Loucy (cell line): ENCODE data around the gene GMIP.

Source experiments
- H2AFZ ChIP-seq: fragments of 200-600 bp; sonication (generic); 2 replicates; pipeline ENCODE4 v1.6.0; 2016; ENCODE audit warnings: antibody characterized with exemption, mild to moderate bottlenecking, low read length, moderate library complexity
- H3F3A ChIP-seq: fragments of 200-600 bp; 2 replicates; pipeline ENCODE4 v1.6.0; 2016; ENCODE audit warnings: antibody characterized with exemption, low read depth, mild to moderate bottlenecking
- H3K27me3 ChIP-seq: fragments of 200-600 bp; sonication (generic); 2 replicates; pipeline ENCODE4 v1.6.1; 2014; ENCODE audit warnings: low read length, mild to moderate bottlenecking; ENCODE audit not compliant: insufficient read depth, poor library complexity, severe bottlenecking
- H3K36me3 ChIP-seq: fragments of 200-600 bp; sonication (generic); 2 replicates; pipeline ENCODE4 v1.6.1; 2016; ENCODE audit warnings: low read length; ENCODE audit not compliant: insufficient read depth
- H3K4me1 ChIP-seq: fragments of 200-600 bp; sonication (generic); 2 replicates; pipeline ENCODE4 v1.5.1; 2014; ENCODE audit warnings: low read length, mild to moderate bottlenecking; ENCODE audit not compliant: insufficient read depth, poor library complexity, severe bottlenecking
- H3K4me2 ChIP-seq: fragments of 200-600 bp; sonication (generic); 2 replicates; pipeline ENCODE4 v1.6.0; 2014; ENCODE audit warnings: antibody characterized with exemption, low read length, low read depth, mild to moderate bottlenecking; ENCODE audit not compliant: poor library complexity, severe bottlenecking
- H3K4me3 ChIP-seq: fragments of 200-600 bp; sonication (generic); 2 replicates; pipeline ENCODE4 v1.5.1; 2014; ENCODE audit warnings: low read length, mild to moderate bottlenecking, mixed read lengths; ENCODE audit not compliant: poor library complexity, severe bottlenecking
- H3K79me2 ChIP-seq: fragments of 200-600 bp; sonication (generic); 2 replicates; pipeline ENCODE4 v1.6.1; 2014; ENCODE audit warnings: low read length; ENCODE audit not compliant: insufficient read depth
- H3K9ac ChIP-seq: fragments of 200-600 bp; sonication (generic); 2 replicates; pipeline ENCODE4 v1.6.0; 2014; ENCODE audit warnings: mild to moderate bottlenecking, low read depth, low read length, moderate library complexity; ENCODE audit not compliant: poor library complexity, severe bottlenecking
- H3K9me2 ChIP-seq: fragments of 200-600 bp; sonication (generic); replicated peaks from 2 replicates; pipeline ENCODE4 v1.6.1; 2016; ENCODE audit warnings: low read depth, low read length, mixed read lengths
- H3K9me3 ChIP-seq: fragments of 200-600 bp; sonication (generic); 2 replicates; pipeline ENCODE4 v1.6.1; 2014; ENCODE audit warnings: mild to moderate bottlenecking, antibody characterized with exemption, low read length, low read depth; ENCODE audit not compliant: insufficient read depth
- H4K20me1 ChIP-seq: fragments of 200-600 bp; sonication (generic); 2 replicates; pipeline ENCODE4 v1.6.0; 2014; ENCODE audit warnings: antibody characterized with exemption, low read length, mild to moderate bottlenecking; ENCODE audit not compliant: insufficient read depth, poor library complexity, severe bottlenecking
- CTCF ChIP-seq: fragments of 200-600 bp; sonication (generic); conservative IDR thresholded peaks from 2 replicates; pipeline ENCODE4 v1.5.1; 2014; ENCODE audit warnings: mild to moderate bottlenecking, antibody characterized with exemption, low read length
- EZH2phosphoT487 ChIP-seq: fragments of 200-600 bp; IDR thresholded peaks from 2 replicates; pipeline ENCODE4 v1.6.1; 2018; ENCODE audit warnings: antibody characterized with exemption, mild to moderate bottlenecking, moderate library complexity, borderline replicate concordance

The GMIP gene

GRCh38 chr19:19635313-19635702, 8.1 kb downstream of the GMIP start:
- Histone ChIP-seq H3K4me3 (no peak overlapping the region), H3F3A (no peaks in the 10 kb centered on the region), H3K27me3 (no peaks in the 10 kb centered on the region), H3K9me3 (no peaks in the 10 kb centered on the region), H4K20me1 (no peaks in the 10 kb centered on the region), H3K4me2 (no peak overlapping the region), H3K79me2 (no peaks in the 10 kb centered on the region), H3K9ac (no peak overlapping the region), H3K4me1 (no peaks in the 10 kb centered on the region), H3K9me2 (no peaks in the 10 kb centered on the region), H2AFZ (no peak overlapping the region), H3K36me3 (peaks cover 17% of the 10 kb centered on the region; the same call in 1 of the 2 replicates)
- TF ChIP-seq EZH2phosphoT487 (no peak), CTCF (no peak)

- no peak overlapping the region for H2AFZ ChIP-seq
- H3K4me2 ChIP-seq = no peak overlapping the region
- H3K9me2 ChIP-seq = no peaks in the 10 kb centered on the region
- no peaks in the 10 kb centered on the region for H4K20me1 ChIP-seq
- peaks cover 17% of the 10 kb centered on the region; the same call in 1 of the 2 replicates for H3K36me3 ChIP-seq
- no peak overlapping the region for H3K4me3 ChIP-seq
- no peaks in the 10 kb centered on the region for H3F3A ChIP-seq
- H3K9ac ChIP-seq = no peak overlapping the region
- TF ChIP-seq EZH2phosphoT487 (no peak), CTCF (no peak)
- no peaks in the 10 kb centered on the region for H3K27me3 ChIP-seq
- no peaks in the 10 kb centered on the region for H3K79me2 ChIP-seq
- H3K9me3 ChIP-seq = no peaks in the 10 kb centered on the region
- H3K4me1 ChIP-seq = no peaks in the 10 kb centered on the region
Measured at GRCh38 chr19:19634516-19635312, 8.7 kb downstream of the GMIP start.

- no peak overlapping the region for H3K9ac ChIP-seq
Measured at GRCh38 chr19:19633711-19634515, 9.5 kb downstream of the GMIP start.

More at GRCh38 chr19:19633711-19634515, 9.5 kb downstream of the GMIP start:
- H3K4me1 ChIP-seq = no peaks in the 10 kb centered on the region
- no peaks in the 10 kb centered on the region for H3K9me2 ChIP-seq
- no peak overlapping the region for H2AFZ ChIP-seq
- no peak overlapping the region for H3K4me2 ChIP-seq
- no peaks in the 10 kb centered on the region for H3K9me3 ChIP-seq
- H3K27me3 ChIP-seq = no peaks in the 10 kb centered on the region
- TF ChIP-seq EZH2phosphoT487 (no peak), CTCF (no peak)
- peaks cover 17% of the 10 kb centered on the region; the same call in 1 of the 2 replicates for H3K36me3 ChIP-seq
- no peak overlapping the region for H3K4me3 ChIP-seq
- H3F3A ChIP-seq = no peaks in the 10 kb centered on the region
- H4K20me1 ChIP-seq = no peaks in the 10 kb centered on the region
- no peaks in the 10 kb centered on the region for H3K79me2 ChIP-seq
